Measurements from ENCODE around the gene BHLHE41.

GRCh38 chr12:26123482-26123980 is 1.3 kb downstream of the BHLHE41 start:
- TF ChIP-seq POLR2A (IDR thresholded peaks at IDR 0.05) (no peak), CTCF (IDR thresholded peaks at IDR 0.05) (no peak), POLR2AphosphoS5 (IDR thresholded peaks at IDR 0.05) (no peak)

Data from stomach (tissue), 4 donors.